ENCODE results near the gene AP4B1. TPM values are rescaled to one million over a fixed set of nuclear protein-coding genes. Genes with fewer than 3 reads are reported as not detected.

The AP4B1 gene
- total RNA-seq, 3 donors from 2014 or later (not counting 1 experiment from before 2014, with no cell fraction given), result 64.0 to 78.7 (median 77.6) TPM

DNA sequence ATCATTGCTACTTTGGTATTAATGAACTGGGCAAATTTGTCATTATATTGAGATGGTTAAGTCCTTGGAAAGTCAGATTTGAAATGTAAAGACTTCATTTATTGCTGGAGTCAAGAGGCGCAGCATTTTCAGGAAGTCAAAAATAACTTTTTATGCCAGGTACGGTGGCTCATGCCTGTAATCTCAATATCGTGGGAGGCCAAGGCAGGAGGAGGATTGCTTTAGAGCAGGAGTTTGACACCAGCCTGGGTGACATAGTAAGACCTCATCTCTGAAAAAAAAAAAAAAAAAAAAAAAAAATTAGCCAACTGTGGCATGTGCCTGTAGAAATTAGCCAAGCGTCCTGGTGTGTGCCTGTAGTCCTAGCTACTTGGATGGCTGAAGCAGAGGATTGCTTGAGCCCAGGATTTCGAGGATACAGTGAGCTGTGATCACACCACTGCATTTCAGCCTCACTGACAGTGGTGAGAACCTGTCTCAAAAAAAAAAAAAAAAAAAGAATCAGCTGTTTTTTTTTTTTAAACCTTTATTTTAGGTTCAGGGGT is 30.0 kb upstream of the AP4B1 start:
- Histone ChIP-seq H3K27ac (ENCODE audit: low read length) (peak overlapping the region; percentile 67), H3K36me3 (ENCODE audit: control insufficient read depth, insufficient read depth, low read length) (no peaks in the 10 kb centered on the region), H3K4me3 (ENCODE audit: low read length) (no peak overlapping the region), H3K9me3 (ENCODE audit: control insufficient read depth, insufficient read depth, low read length) (no peaks in the 10 kb centered on the region), H3K4me1 (ENCODE audit: control insufficient read depth, insufficient read depth, low read length) (peaks cover 57% of the 10 kb centered on the region), H3K27me3 (ENCODE audit: control insufficient read depth, insufficient read depth, low read length) (no peaks in the 10 kb centered on the region)
- WGBS (ENCODE audit: insufficient coverage), result 43% methylated on average over 5 of the region's 5 CpGs
- Mint-ChIP-seq H3K9me3 (no peaks in the 10 kb centered on the region), H3K36me3 (no peaks in the 10 kb centered on the region), H3K27me3 (ENCODE audit: low read depth in 2 of 2) (no peaks in the 10 kb centered on the region), H3K4me3 (peak overlapping the region; percentile 66), H3K4me1 (peaks cover 79 to 86% of the 10 kb centered on the region in 2 donors), H3K27ac (peak overlapping the region; percentile 96 to 99)
- TF ChIP-seq, protein P1, sequence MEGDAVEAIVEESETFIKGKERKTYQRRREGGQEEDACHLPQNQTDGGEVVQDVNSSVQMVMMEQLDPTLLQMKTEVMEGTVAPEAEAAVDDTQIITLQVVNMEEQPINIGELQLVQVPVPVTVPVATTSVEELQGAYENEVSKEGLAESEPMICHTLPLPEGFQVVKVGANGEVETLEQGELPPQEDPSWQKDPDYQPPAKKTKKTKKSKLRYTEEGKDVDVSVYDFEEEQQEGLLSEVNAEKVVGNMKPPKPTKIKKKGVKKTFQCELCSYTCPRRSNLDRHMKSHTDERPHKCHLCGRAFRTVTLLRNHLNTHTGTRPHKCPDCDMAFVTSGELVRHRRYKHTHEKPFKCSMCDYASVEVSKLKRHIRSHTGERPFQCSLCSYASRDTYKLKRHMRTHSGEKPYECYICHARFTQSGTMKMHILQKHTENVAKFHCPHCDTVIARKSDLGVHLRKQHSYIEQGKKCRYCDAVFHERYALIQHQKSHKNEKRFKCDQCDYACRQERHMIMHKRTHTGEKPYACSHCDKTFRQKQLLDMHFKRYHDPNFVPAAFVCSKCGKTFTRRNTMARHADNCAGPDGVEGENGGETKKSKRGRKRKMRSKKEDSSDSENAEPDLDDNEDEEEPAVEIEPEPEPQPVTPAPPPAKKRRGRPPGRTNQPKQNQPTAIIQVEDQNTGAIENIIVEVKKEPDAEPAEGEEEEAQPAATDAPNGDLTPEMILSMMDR (IDR thresholded peaks at IDR 0.05), result no peak
- DNase-seq (peak in 1 of 2 donors; percentile 26), ATAC-seq (no peak)
- intact Hi-C loops (cut with micrococcal nuclease), result loop anchor here (5.0 kb wide), 1 partner anchor 573 kb away; no protein-coding TSS in a partner anchor

DNA sequence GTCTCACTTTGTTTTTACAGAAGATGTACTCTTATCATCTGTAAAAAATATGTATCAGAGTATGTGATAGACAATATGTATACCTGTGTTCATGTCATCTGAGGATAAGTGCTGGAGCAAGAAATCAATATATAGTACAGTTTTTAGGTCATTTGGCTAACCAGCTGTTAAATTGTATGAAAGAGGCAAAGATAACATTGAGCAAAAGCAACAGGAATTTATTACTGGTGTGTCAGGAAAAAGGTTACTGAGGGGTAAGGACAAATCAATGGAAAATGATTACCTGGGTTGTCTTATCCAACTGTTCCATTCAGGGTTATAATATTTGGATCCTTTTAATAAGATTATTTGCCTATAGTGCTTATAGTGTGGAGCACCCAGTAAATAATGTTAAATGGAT is 29.4 kb upstream of the AP4B1 start:
- no peaks in the 10 kb centered on the region for H3K9me3 Mint-ChIP-seq
- H3K4me3 Mint-ChIP-seq, result peak overlapping the region; percentile 66
- intact Hi-C loops (cut with micrococcal nuclease), result loop anchor here (5.0 kb wide), 1 partner anchor 573 kb away; no protein-coding TSS in a partner anchor
- Histone ChIP-seq H3K27me3 (ENCODE audit: control insufficient read depth, insufficient read depth, low read length) (no peaks in the 10 kb centered on the region), H3K27ac (ENCODE audit: low read length) (peak overlapping the region; percentile 67), H3K9me3 (ENCODE audit: control insufficient read depth, insufficient read depth, low read length) (no peaks in the 10 kb centered on the region), H3K4me1 (ENCODE audit: control insufficient read depth, insufficient read depth, low read length) (peaks cover 53% of the 10 kb centered on the region), H3K36me3 (ENCODE audit: control insufficient read depth, insufficient read depth, low read length) (no peaks in the 10 kb centered on the region), H3K4me3 (ENCODE audit: low read length) (no peak overlapping the region)
- peak overlapping the region; percentile 96 to 99 for H3K27ac Mint-ChIP-seq
- H3K36me3 Mint-ChIP-seq, result no peaks in the 10 kb centered on the region
- DNase-seq (no peak), ATAC-seq (no peak)
- H3K4me1 Mint-ChIP-seq, result peaks cover 77 to 80% of the 10 kb centered on the region in 2 donors
- H3K27me3 Mint-ChIP-seq (ENCODE audit: low read depth in 2 of 2), result no peaks in the 10 kb centered on the region
- TF ChIP-seq, protein P1 (IDR thresholded peaks at IDR 0.05), result no peak

DNA sequence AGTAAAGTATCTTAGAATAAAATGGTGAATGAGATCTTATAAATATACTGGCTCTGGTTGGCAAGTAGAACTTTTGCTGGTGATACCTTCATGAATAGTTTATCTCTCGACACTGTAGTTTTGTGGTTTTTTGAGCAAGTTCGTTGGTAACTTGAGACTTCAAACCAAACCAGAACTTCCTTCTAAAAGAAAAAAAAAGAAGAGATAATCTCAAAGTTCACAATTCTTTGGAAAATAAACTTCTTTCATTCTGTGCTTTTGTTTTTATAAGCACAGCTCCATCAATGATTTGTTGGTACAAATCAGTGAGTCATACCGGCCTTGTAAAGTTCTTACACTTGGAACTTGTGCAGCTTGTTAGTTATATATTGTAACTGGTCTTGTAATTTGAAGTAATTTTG is 26.9 kb upstream of the AP4B1 start:
- Mint-ChIP-seq H3K27ac (peak overlapping the region; percentile 96 to 99), H3K27me3 (ENCODE audit: low read depth in 2 of 2) (no peaks in the 10 kb centered on the region), H3K4me3 (peak overlapping the region; percentile 98), H3K36me3 (no peaks in the 10 kb centered on the region), H3K9me3 (no peaks in the 10 kb centered on the region), H3K4me1 (peaks cover 70 to 73% of the 10 kb centered on the region in 2 donors)
- Histone ChIP-seq H3K36me3 (ENCODE audit: control insufficient read depth, insufficient read depth, low read length) (no peaks in the 10 kb centered on the region), H3K27ac (ENCODE audit: low read length) (peak overlapping the region; percentile 98), H3K4me3 (ENCODE audit: low read length) (peak overlapping the region; percentile 80), H3K4me1 (ENCODE audit: control insufficient read depth, insufficient read depth, low read length) (peaks cover 41% of the 10 kb centered on the region), H3K27me3 (ENCODE audit: control insufficient read depth, insufficient read depth, low read length) (no peaks in the 10 kb centered on the region), H3K9me3 (ENCODE audit: control insufficient read depth, insufficient read depth, low read length) (no peaks in the 10 kb centered on the region)
- intact Hi-C loops (cut with micrococcal nuclease), result loop anchor here (2.0 to 5.0 kb wide), 4 partner anchors 15 to 825 kb away; partner anchors contain the start of gene CSDE1
- TF ChIP-seq, protein P1 (IDR thresholded peaks at IDR 0.05), result no peak
- 8% methylated on average over 1 of the region's 3 CpGs for WGBS (ENCODE audit: insufficient coverage)
- ATAC-seq (no peak), DNase-seq (peak in 1 of 2 donors; percentile 74)
